Karpas-422 (cell line): ENCODE results near the gene OPTN. TPM values are rescaled to one million over a fixed set of nuclear protein-coding genes. Genes with fewer than 3 reads are reported as not detected.
"Not testable (repeated sequence)": the region's sequence is repeated elsewhere in the genome, so short reads cannot be mapped to it uniquely, and the experiment has no call there.

Source experiments
- DNase-seq: peaks from one replicate; pipeline ENCODE4 v3.0.0-alpha.2; 2015
- H2AFZ ChIP-seq: fragments of 200-600 bp; sonication (generic); 2 replicates; pipeline ENCODE4 v1.6.1; 2014; ENCODE audit warnings: antibody characterized with exemption, low read length, mixed read lengths
- H3K27ac ChIP-seq: fragments of 200-600 bp; sonication (generic); 2 replicates; pipeline ENCODE4 v1.5.1; 2014; ENCODE audit warnings: mild to moderate bottlenecking, low read length, moderate library complexity
- H3K27me3 ChIP-seq: fragments of 200-600 bp; sonication (generic); 2 replicates; pipeline ENCODE4 v1.6.1; 2014; ENCODE audit warnings: low read length, mixed read lengths
- H3K36me3 ChIP-seq: fragments of 200-600 bp; sonication (generic); 2 replicates; pipeline ENCODE4 v1.6.1; 2014; ENCODE audit warnings: low read length, mixed read lengths; ENCODE audit not compliant: insufficient read depth
- H3K4me1 ChIP-seq: fragments of 200-600 bp; sonication (generic); 2 replicates; pipeline ENCODE4 v1.6.1; 2014; ENCODE audit warnings: mild to moderate bottlenecking, low read length, mixed read lengths
- H3K4me2 ChIP-seq: fragments of 200-600 bp; sonication (generic); 2 replicates; pipeline ENCODE4 v1.6.1; 2014; ENCODE audit warnings: low read length, low read depth, mild to moderate bottlenecking; ENCODE audit not compliant: poor library complexity, severe bottlenecking
- H3K4me3 ChIP-seq: fragments of 200-600 bp; sonication (generic); 2 replicates; pipeline ENCODE4 v1.5.1; 2014; ENCODE audit warnings: mild to moderate bottlenecking, antibody characterized with exemption, low read length, mixed read lengths
- H3K79me2 ChIP-seq: fragments of 200-600 bp; sonication (generic); 2 replicates; pipeline ENCODE4 v1.6.1; 2014; ENCODE audit warnings: mild to moderate bottlenecking, low read length, mixed read lengths
- H3K9ac ChIP-seq: fragments of 200-600 bp; sonication (generic); 2 replicates; pipeline ENCODE4 v1.6.0; 2014; ENCODE audit warnings: low read length
- H3K9me2 ChIP-seq: fragments of 200-600 bp; sonication (generic), shearing (Covaris generic); replicated peaks from 2 replicates; pipeline ENCODE4 v1.6.0; 2014; ENCODE audit warnings: mild to moderate bottlenecking, low read length, moderate library complexity; ENCODE audit not compliant: insufficient read depth
- H3K9me3 ChIP-seq: fragments of 300-700, 200-600 bp; sonication (generic); 2 replicates; pipeline ENCODE4 v1.6.1; 2014; ENCODE audit warnings: low read length, mixed read lengths
- H4K20me1 ChIP-seq: fragments of 200-600 bp; sonication (generic); 2 replicates; pipeline ENCODE4 v1.6.1; 2014; ENCODE audit warnings: mild to moderate bottlenecking, antibody characterized with exemption, low read length, low read depth; ENCODE audit not compliant: insufficient read depth
- total RNA-seq: library from RNA; depleted of rRNA; stranded (reverse); fragments of >200 nt; shearing (Covaris generic); gene quantifications from 2 replicates; pipeline ENCODE4 v1.2.3, GENCODE V29; 2014; ENCODE audit warnings: low replicate concordance; rRNA removed

OPTN gene
- 0.40 and 0.56 TPM in 2 replicates for total RNA-seq

GRCh38 chr10:13099666-13100348 lies at the start of gene OPTN:
OPTN (plus strand) TSS chr10:13100163; CDS start chr10:13109123, 8,960 bp downstream.
- DNase-seq, result peak; percentile 84
- H3K27ac ChIP-seq, result no peak within 1 kb of the TSS
- peak within 1 kb of the TSS; percentile 58 for H3K4me3 ChIP-seq

GRCh38 chr10:13051126-13051694 lies 48.8 kb upstream of the OPTN start:
- no peaks in the 10 kb centered on the region for H3K9me2 ChIP-seq
- H3K4me2 ChIP-seq, result peak overlapping the region; percentile 45
- H3K36me3 ChIP-seq, result no peaks in the 10 kb centered on the region
- H2AFZ ChIP-seq, result peak overlapping the region; percentile 81
- peak overlapping the region; percentile 89 for H3K27ac ChIP-seq
- H3K79me2 ChIP-seq, result no peaks in the 10 kb centered on the region
- no peak overlapping the region for H3K4me3 ChIP-seq
- H3K4me1 ChIP-seq, result peaks cover 92% of the 10 kb centered on the region
- peak overlapping the region; percentile 46 for H3K9ac ChIP-seq
- DNase-seq, result peak; percentile 73
- no peaks in the 10 kb centered on the region for H3K9me3 ChIP-seq
- H3K27me3 ChIP-seq, result no peaks in the 10 kb centered on the region
- H4K20me1 ChIP-seq, result no peaks in the 10 kb centered on the region

More at GRCh38 chr10:13099666-13100348, at the start of gene OPTN:
- Histone ChIP-seq H3K4me1 (peaks cover 4% of the 10 kb centered on the region), H2AFZ (0 out of 2 replicates have a peak within 1 kb of the TSS, but pooled peaks have one; percentile 41), H3K36me3 (no peaks in the 10 kb centered on the region), H3K4me2 (peak within 1 kb of the TSS; percentile 59), H3K79me2 (no peaks in the 10 kb centered on the region), H3K9me2 (no peaks in the 10 kb centered on the region), H3K27me3 (no peaks in the 10 kb centered on the region), H3K9me3 (no peaks in the 10 kb centered on the region), H3K9ac (peak within 1 kb of the TSS; percentile 43), H4K20me1 (no peaks in the 10 kb centered on the region)

- not testable (repeated sequence) for H3K36me3 ChIP-seq, H3K4me2 ChIP-seq, H2AFZ ChIP-seq, H3K79me2 ChIP-seq, H3K4me3 ChIP-seq, H3K27me3 ChIP-seq, H4K20me1 ChIP-seq, H3K9me2 ChIP-seq, H3K9me3 ChIP-seq, DNase-seq, H3K9ac ChIP-seq
- H3K27ac ChIP-seq, result 0 out of 2 replicates have a peak overlapping the region, but pooled peaks have one; percentile 13
- peaks cover 81% of the 10 kb centered on the region for H3K4me1 ChIP-seq
Measured at GRCh38 chr10:13053208-13053607, 46.8 kb upstream of the OPTN start.

DNA sequence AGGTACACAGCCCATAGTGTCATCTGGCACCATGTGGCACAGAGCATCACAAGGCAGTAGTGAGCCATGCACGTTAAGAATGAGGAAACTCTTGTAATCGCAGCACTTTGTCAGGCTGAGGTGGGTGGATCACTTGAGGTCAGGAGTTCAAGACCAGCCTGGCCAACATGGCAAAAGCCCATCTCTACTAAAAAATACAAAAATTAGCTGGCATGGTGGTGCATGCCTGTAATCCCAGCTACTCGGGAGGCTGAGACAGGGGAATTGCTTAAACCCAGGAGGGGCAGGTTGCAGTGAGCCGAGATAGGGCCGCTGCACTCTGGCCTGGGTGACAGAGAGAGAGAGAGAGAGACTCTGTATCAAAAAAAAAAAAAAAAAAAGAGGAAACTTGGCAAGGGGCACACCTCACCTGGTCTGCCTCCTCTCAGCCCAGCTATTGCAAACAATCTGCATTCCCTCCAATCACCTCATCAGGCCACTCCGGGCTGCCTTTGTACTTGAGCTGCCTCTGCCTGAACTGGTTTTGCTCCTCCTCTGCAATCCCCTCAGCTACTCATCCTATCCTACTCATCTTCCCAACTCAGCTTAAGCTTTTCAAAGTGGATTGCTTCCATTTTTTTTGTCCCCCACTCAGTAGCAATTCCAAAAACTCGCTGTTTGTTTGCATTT lies 46.0 kb upstream of the OPTN start:
- H3K4me2 ChIP-seq, result no peak overlapping the region
- no peaks in the 10 kb centered on the region for H3K27me3 ChIP-seq
- H3K9me3 ChIP-seq, result no peaks in the 10 kb centered on the region
- no peaks in the 10 kb centered on the region for H3K36me3 ChIP-seq
- no peaks in the 10 kb centered on the region for H3K9me2 ChIP-seq
- DNase-seq, result peak; percentile 52
- H4K20me1 ChIP-seq, result no peaks in the 10 kb centered on the region
- 0 out of 2 replicates have a peak overlapping the region, but pooled peaks have one; percentile 6 for H3K9ac ChIP-seq
- peak overlapping the region; percentile 61 for H3K27ac ChIP-seq
- H3K4me3 ChIP-seq, result no peak overlapping the region
- peak overlapping the region; percentile 7; the same call in 1 of the 2 replicates for H2AFZ ChIP-seq
- no peaks in the 10 kb centered on the region for H3K79me2 ChIP-seq
- peaks cover 76% of the 10 kb centered on the region for H3K4me1 ChIP-seq

GRCh38 chr10:13054844-13055243 lies 45.1 kb upstream of the OPTN start:
- H3K27me3 ChIP-seq, result no peaks in the 10 kb centered on the region
- no peaks in the 10 kb centered on the region for H3K79me2 ChIP-seq
- DNase-seq, result peak; percentile 57
- no peaks in the 10 kb centered on the region for H3K9me2 ChIP-seq
- H3K4me1 ChIP-seq, result peaks cover 66% of the 10 kb centered on the region
- no peaks in the 10 kb centered on the region for H3K36me3 ChIP-seq
- H3K9ac ChIP-seq, result peak overlapping the region; percentile 6; the same call in 1 of the 2 replicates
- no peaks in the 10 kb centered on the region for H4K20me1 ChIP-seq
- H3K9me3 ChIP-seq, result no peaks in the 10 kb centered on the region
- no peak overlapping the region for H3K4me2 ChIP-seq
- H2AFZ ChIP-seq, result peak overlapping the region; percentile 37
- peak overlapping the region; percentile 61 for H3K27ac ChIP-seq
- no peak overlapping the region for H3K4me3 ChIP-seq

DNA sequence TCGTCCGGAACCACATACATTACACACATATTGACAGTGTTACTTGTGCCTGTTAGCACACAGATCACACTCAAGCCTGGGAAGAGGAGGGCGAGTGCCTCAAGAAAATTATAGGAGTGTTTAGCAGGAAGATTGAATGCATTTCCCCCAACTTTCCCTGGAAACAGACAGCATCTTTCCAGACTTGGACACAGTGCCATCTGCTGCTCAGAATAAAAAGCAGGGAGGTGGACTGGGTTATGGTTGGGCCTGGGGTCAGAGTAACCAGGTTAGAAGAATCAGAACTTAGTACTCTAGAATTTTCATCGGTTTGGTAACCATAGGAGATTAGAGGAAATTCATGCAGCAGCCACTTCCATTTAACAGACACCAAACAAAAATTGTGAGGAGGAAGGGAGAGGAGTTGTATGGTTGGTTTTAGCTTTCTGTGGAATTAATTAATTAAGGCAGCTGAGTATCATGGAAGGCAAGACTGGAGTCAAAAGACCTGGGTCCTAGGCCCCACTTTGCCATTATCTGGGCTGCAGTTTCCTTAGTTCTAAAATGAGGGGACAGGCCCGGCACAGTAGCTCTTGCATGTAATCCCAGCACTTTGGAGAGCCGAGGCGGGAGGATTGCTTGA lies 43.4 kb upstream of the OPTN start:
- Histone ChIP-seq H3K9me3 (no peaks in the 10 kb centered on the region), H3K4me2 (no peak overlapping the region), H3K79me2 (no peaks in the 10 kb centered on the region)

DNA sequence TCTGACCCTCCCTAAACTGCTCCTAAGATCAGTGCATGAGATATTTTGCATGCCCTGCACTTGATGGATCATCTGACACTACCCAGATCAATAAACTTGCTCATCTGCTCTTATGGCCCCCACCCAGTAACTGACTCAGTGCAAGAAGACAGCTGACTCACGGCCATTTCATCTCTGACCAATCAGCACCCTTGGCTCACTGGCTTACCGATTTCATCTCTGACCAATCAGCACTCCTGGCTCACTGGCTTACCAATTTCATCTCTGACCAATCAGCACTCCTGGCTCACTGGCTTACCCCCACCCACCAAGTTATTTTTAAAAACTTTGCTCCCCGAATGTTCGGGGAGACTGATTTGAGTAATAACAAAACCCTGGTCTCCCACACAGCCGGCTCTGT lies 37.2 kb upstream of the OPTN start:
- peaks cover 3% of the 10 kb centered on the region; the same call in 1 of the 2 replicates for H3K27me3 ChIP-seq
- no peaks in the 10 kb centered on the region for H4K20me1 ChIP-seq
- H3K4me3 ChIP-seq, result no peak overlapping the region
- no peak overlapping the region for H2AFZ ChIP-seq
- no peak overlapping the region for H3K27ac ChIP-seq
- peaks cover 13% of the 10 kb centered on the region for H3K4me1 ChIP-seq
- DNase-seq, result peak; percentile 73
- H3K79me2 ChIP-seq, result no peaks in the 10 kb centered on the region
- no peaks in the 10 kb centered on the region for H3K36me3 ChIP-seq
- no peaks in the 10 kb centered on the region for H3K9me2 ChIP-seq
- H3K9me3 ChIP-seq, result no peaks in the 10 kb centered on the region
- H3K9ac ChIP-seq, result no peak overlapping the region
- H3K4me2 ChIP-seq, result peak overlapping the region; percentile 0

More for the DNA sequence above, 43.4 kb upstream of the OPTN start:
- no peak for DNase-seq
- H3K36me3 ChIP-seq, result no peaks in the 10 kb centered on the region
- no peaks in the 10 kb centered on the region for H4K20me1 ChIP-seq
- no peaks in the 10 kb centered on the region for H3K27me3 ChIP-seq
- no peak overlapping the region for H2AFZ ChIP-seq
- H3K9ac ChIP-seq, result no peak overlapping the region
- no peak overlapping the region for H3K27ac ChIP-seq
- H3K4me3 ChIP-seq, result no peak overlapping the region
- no peaks in the 10 kb centered on the region for H3K9me2 ChIP-seq
- peaks cover 49% of the 10 kb centered on the region for H3K4me1 ChIP-seq

DNA sequence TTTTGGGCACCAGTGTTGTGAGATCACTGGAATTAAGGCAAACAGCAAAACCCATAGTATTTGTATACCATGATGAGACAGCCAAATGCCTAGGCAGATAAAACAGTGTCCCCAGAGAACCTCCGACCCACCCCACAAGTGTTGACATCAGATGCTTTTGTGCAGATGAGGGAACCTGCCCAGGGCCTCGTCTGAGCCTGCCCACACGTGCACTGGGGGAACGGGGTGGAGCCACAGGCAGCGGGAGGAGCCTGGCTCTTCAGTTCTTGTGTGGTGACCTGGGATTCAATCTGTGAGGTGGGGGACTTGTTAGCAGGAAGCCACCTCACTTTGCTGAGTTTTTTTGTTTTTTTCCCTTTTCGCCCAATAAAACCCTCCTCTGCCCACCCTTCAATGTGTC lies 33.4 kb upstream of the OPTN start:
- H3K27ac ChIP-seq, result no peak overlapping the region
- H3K36me3 ChIP-seq, result no peaks in the 10 kb centered on the region
- peaks cover 4% of the 10 kb centered on the region; the same call in 1 of the 2 replicates for H3K27me3 ChIP-seq
- H3K4me1 ChIP-seq, result peaks cover 23% of the 10 kb centered on the region
- no peaks in the 10 kb centered on the region for H3K9me3 ChIP-seq
- no peak overlapping the region for H3K4me3 ChIP-seq
- no peaks in the 10 kb centered on the region for H4K20me1 ChIP-seq
- no peaks in the 10 kb centered on the region for H3K9me2 ChIP-seq
- no peak overlapping the region for H2AFZ ChIP-seq
- H3K4me2 ChIP-seq, result no peak overlapping the region
- no peaks in the 10 kb centered on the region for H3K79me2 ChIP-seq
- no peak overlapping the region for H3K9ac ChIP-seq
- DNase-seq, result no peak
